Spinal cord (tissue), 10 donors: Measurements from ENCODE around the gene MOGAT2. TPM values are rescaled to one million over a fixed set of nuclear protein-coding genes. Genes with fewer than 3 reads are reported as not detected.

Experiments
- DNase-seq, 6 donors: peaks; one replicate each; pipeline versions ENCODE4 v3.0.0 to v3.0.0-alpha.2; 2013 to 2015; ENCODE audit warnings: low spot score in 6 of 6, low read depth in 4 of 6
- H3K27ac ChIP-seq: one replicate; pipeline ENCODE4 v1.5.1; 2013; ENCODE audit warnings: low read depth, low read length, control low read depth
- H3K27me3 ChIP-seq: one replicate; pipeline ENCODE4 v1.6.1; 2013; ENCODE audit warnings: low read length; ENCODE audit not compliant: control insufficient read depth, insufficient read depth
- H3K36me3 ChIP-seq: one replicate; pipeline ENCODE4 v1.6.1; 2013; ENCODE audit warnings: low read length; ENCODE audit not compliant: control insufficient read depth, insufficient read depth
- H3K4me1 ChIP-seq: one replicate; pipeline ENCODE4 v1.6.1; 2013; ENCODE audit warnings: low read length; ENCODE audit not compliant: control insufficient read depth, insufficient read depth
- H3K4me3 ChIP-seq: one replicate; pipeline ENCODE4 v1.5.1; 2013; ENCODE audit warnings: low read depth, low read length, control low read depth
- H3K9me3 ChIP-seq: one replicate; pipeline ENCODE4 v1.6.1; 2013; ENCODE audit warnings: low read length; ENCODE audit not compliant: control insufficient read depth, insufficient read depth
- WGBS: methylation state at CpG from one replicate; pipeline ENCODE4 v1.1.5; 2013; ENCODE audit warnings: missing lambda C conversion rate; ENCODE audit not compliant: insufficient coverage; 5-methylcytosine and 5-hydroxymethylcytosine counted together
- polyA plus RNA-seq, 2 donors: library from polyadenylated mRNA; unstranded; fragments of 120-200 nt; gene quantifications; one replicate each; pipeline ENCODE4 v1.2.1, GENCODE V29; 2013; ENCODE audit not compliant: insufficient read length in 2 of 2
- total RNA-seq, 2 donors: library from RNA; depleted of rRNA in 1 of 2; stranded (reverse); fragments of 120-200 nt in 1 of 2; fragments of >200 nt in 1 of 2; gene quantifications; one replicate each; pipeline versions ENCODE4 v1.2.3 to v1.2.4, GENCODE V29; 2013 to 2014
- donor health status: healthy.

The MOGAT2 gene
- total and polyA plus RNA-seq, 4 donors = 0.12 to 0.29 TPM; not detected in 2

- DNase-seq = no peak
- Histone ChIP-seq H3K27ac (no peak overlapping the region), H3K27me3 (peaks cover 9% of the 10 kb centered on the region), H3K9me3 (no peaks in the 10 kb centered on the region), H3K36me3 (no peaks in the 10 kb centered on the region), H3K4me3 (no peak overlapping the region), H3K4me1 (peaks cover 5% of the 10 kb centered on the region)
- 93% methylated on average over 5 of the region's 5 CpGs for WGBS
Measured at GRCh38 chr11:75773595-75774353, 56.1 kb downstream of the MOGAT2 start.

DNA sequence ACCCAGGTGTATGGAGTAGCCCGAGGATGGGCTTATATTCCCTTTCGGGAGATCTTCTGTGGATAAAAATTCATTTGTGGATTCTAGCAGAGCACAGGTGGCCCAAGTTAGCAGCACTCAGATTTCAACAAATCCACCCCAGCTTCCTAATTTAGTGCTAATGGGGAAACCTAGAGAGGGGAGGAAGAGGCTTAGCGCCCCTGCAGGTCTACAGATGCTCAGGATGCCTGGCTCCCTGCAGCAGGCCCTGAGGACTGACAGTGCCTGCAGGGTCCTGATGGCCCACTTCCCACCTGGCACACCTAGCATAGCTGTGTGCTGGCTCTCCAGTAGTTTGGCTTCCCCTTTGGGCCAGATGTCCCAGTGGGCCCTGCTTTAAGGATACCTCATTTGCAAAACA, 57.4 kb downstream of the MOGAT2 start:
- Histone ChIP-seq H3K27me3 (peaks cover 3% of the 10 kb centered on the region), H3K36me3 (no peaks in the 10 kb centered on the region), H3K9me3 (no peaks in the 10 kb centered on the region), H3K27ac (no peak overlapping the region), H3K4me1 (no peaks in the 10 kb centered on the region), H3K4me3 (no peak overlapping the region)
- no peak for DNase-seq
- WGBS = 60% methylated on average over 1 of the region's 3 CpGs

DNA sequence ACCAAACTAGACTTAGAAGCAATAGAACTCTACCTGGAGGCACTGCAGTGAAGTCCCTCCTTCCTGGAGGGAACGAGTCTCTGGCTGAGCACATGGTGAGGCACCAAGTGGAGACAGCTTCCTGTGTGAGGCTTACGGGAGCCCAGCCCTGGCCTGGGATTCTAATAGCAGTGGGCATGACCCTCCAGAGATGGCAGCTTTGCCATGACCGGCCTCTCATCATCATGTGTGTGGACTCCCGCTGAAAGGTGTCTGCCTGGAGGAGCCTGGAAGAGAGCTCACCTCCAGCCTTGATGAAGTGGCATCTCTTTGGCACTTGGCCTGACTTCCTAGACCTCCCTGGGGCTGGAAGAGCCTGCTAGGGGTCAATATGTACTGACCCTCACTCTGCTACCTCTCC, 58.9 kb downstream of the MOGAT2 start:
- Histone ChIP-seq H3K4me3 (no peak overlapping the region), H3K36me3 (no peaks in the 10 kb centered on the region), H3K9me3 (no peaks in the 10 kb centered on the region)

GRCh38 chr11:75777461-75778110, 59.9 kb downstream of the MOGAT2 start:
- Histone ChIP-seq H3K27me3 (no peaks in the 10 kb centered on the region), H3K36me3 (no peaks in the 10 kb centered on the region), H3K4me1 (no peaks in the 10 kb centered on the region), H3K27ac (no peak overlapping the region), H3K4me3 (no peak overlapping the region), H3K9me3 (no peaks in the 10 kb centered on the region)
- WGBS = 100% methylated on average over 8 of the region's 13 CpGs
- DNase-seq = no peak

More for the DNA sequence above, 58.9 kb downstream of the MOGAT2 start:
- no peaks in the 10 kb centered on the region for H3K27me3 ChIP-seq
- WGBS = 87% methylated on average over 4 of the region's 4 CpGs
- H3K4me1 ChIP-seq = no peaks in the 10 kb centered on the region
- DNase-seq = no peak
- H3K27ac ChIP-seq = no peak overlapping the region

DNA sequence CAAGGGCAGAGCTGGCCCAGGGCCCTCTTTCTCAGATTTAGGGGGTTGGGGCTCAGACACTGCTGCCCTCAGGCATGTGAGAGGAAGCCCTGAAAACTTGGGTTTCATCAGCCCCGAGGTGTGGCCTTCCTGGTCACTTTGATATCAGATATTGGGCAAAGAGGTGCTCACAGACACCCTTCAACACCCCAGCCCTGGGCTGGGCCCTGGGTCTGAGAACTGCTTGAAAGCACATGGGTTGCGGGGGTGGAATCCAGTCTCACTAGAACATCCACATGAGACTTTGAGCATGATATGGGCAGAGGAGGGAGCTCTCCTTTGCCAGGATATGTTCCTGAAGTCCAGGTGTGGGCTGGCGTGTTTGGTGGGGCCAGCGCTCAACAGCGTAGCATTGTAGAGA, 61.3 kb downstream of the MOGAT2 start:
- no peaks in the 10 kb centered on the region for H3K27me3 ChIP-seq
- 96% methylated on average over 4 of the region's 5 CpGs for WGBS

GRCh38 chr11:75779960-75780359, 62.3 kb downstream of the MOGAT2 start:
- WGBS = 94% methylated on average over 1 of the region's 2 CpGs
- no peaks in the 10 kb centered on the region for H3K4me1 ChIP-seq
- H3K9me3 ChIP-seq = no peaks in the 10 kb centered on the region
- H3K4me3 ChIP-seq = no peak overlapping the region
- H3K36me3 ChIP-seq = no peaks in the 10 kb centered on the region
- H3K27ac ChIP-seq = no peak overlapping the region
- no peak for DNase-seq
- H3K27me3 ChIP-seq = no peaks in the 10 kb centered on the region

More for the DNA sequence above, 61.3 kb downstream of the MOGAT2 start:
- no peak for DNase-seq
- H3K27ac ChIP-seq = no peak overlapping the region
- H3K4me1 ChIP-seq = no peaks in the 10 kb centered on the region
- no peak overlapping the region for H3K4me3 ChIP-seq
- H3K36me3 ChIP-seq = no peaks in the 10 kb centered on the region
- H3K9me3 ChIP-seq = no peaks in the 10 kb centered on the region

GRCh38 chr11:75780888-75781287, 63.2 kb downstream of the MOGAT2 start:
- H3K27ac ChIP-seq = no peak overlapping the region
- no peaks in the 10 kb centered on the region for H3K9me3 ChIP-seq
- no peak overlapping the region for H3K4me3 ChIP-seq
- H3K36me3 ChIP-seq = no peaks in the 10 kb centered on the region
- 63% methylated on average over 1 of the region's 3 CpGs for WGBS
- no peaks in the 10 kb centered on the region for H3K27me3 ChIP-seq
- DNase-seq = no peak
- no peaks in the 10 kb centered on the region for H3K4me1 ChIP-seq

DNA sequence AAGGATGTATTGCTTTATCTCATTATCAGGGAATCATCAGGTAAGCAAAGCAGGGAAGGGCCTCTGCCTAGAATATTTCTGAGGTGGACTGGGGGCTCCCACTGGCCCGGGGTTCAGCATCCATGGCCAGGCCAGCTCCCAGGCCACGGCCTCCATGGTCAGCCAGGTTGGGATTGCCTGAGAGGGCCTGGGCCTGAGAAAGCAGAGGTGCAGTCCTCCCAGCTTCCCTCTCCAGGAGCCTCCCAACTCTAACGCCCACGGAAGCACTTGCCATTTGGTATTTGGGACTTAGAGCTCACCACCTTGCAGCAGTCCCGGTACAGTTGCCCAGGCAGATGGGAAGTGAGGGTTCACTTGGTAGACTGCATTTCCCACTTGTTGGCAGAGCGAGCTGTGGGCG, 63.7 kb downstream of the MOGAT2 start:
- Histone ChIP-seq H3K27ac (no peak overlapping the region), H3K4me3 (no peak overlapping the region), H3K36me3 (no peaks in the 10 kb centered on the region), H3K27me3 (no peaks in the 10 kb centered on the region), H3K9me3 (no peaks in the 10 kb centered on the region), H3K4me1 (no peaks in the 10 kb centered on the region)
- DNase-seq = no peak
- 94% methylated on average over 6 of the region's 7 CpGs for WGBS

DNA sequence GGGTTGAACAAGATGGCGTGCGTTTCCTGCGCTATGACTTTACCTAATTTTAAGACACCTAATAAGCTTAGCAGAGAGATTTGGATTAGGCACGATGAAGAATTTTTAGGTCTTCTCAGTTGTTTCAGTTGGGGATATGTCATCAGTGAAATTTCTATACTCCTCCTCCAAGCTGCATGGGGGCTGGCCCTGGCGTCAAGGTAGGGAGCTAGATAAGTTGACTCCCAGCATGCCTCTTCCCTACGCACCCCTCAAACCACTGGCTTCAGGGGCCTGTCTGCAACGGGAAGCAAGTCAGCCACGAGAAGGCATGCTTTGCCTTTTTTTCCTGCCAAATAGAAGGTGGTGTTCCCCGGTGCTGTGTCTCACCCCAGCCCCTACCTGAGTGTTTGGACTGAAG, 64.2 kb downstream of the MOGAT2 start:
- no peaks in the 10 kb centered on the region for H3K9me3 ChIP-seq
- H3K27ac ChIP-seq = no peak overlapping the region
- WGBS = no CpG with 5 or more reads among the region's 9 CpGs
- H3K27me3 ChIP-seq = no peaks in the 10 kb centered on the region
- H3K4me3 ChIP-seq = no peak overlapping the region
- no peak for DNase-seq
- no peaks in the 10 kb centered on the region for H3K36me3 ChIP-seq
- H3K4me1 ChIP-seq = no peaks in the 10 kb centered on the region
